Vagina (tissue), 2 donors: Measurements from ENCODE around the gene CCR7. TPM values are rescaled to one million over a fixed set of nuclear protein-coding genes. Genes with fewer than 3 reads are reported as not detected.

Experiments
- DNase-seq, 2 donors: peaks; one replicate each; pipeline ENCODE4 v3.0.0-alpha.2; 2017; ENCODE audit errors: extremely low spot score in 2 of 2
- H3K27ac ChIP-seq: fragments of 200-600 bp; sonication (generic); one replicate; pipeline ENCODE4 v1.5.1; 2019
- H3K27me3 ChIP-seq: fragments of 200-600 bp; sonication (generic); one replicate; pipeline ENCODE4 v1.5.1; 2019
- H3K36me3 ChIP-seq, 2 donors: fragments of 200-600 bp; sonication (generic); one replicate each; pipeline ENCODE4 v1.5.1; 2017 to 2019
- H3K4me1 ChIP-seq: fragments of 200-600 bp; sonication (generic); one replicate; pipeline ENCODE4 v1.5.1; 2019
- H3K4me3 ChIP-seq, 2 donors: fragments of 200-600 bp; sonication (generic); 1 replicate in 1 of 2; 2 replicates in 1 of 2; pipeline ENCODE4 v1.5.1; 2016 to 2019
- H3K9me3 ChIP-seq: fragments of 200-600 bp; sonication (generic); one replicate; pipeline ENCODE4 v1.5.1; 2019
- POLR2A ChIP-seq, 2 donors: fragments of 450-650 bp; IDR thresholded peaks; one replicate each; pipeline ENCODE4 v1.6.1; 2017; ENCODE audit warnings: antibody characterized with exemption in 2 of 2, mild to moderate bottlenecking in 2 of 2, moderate library complexity in 2 of 2
- POLR2AphosphoS5 ChIP-seq, 2 donors: sonication (generic); formaldehyde crosslinking; IDR thresholded peaks; one replicate each; pipeline ENCODE4 v1.9.0; 2017; ENCODE audit warnings: antibody characterized with exemption in 2 of 2, mild to moderate bottlenecking in 2 of 2, low read depth in 1 of 2; ENCODE audit not compliant: insufficient read depth in 1 of 2
- intact Hi-C: fragments of 100-400 bp; cut with DNase I; formaldehyde crosslinking; loops from one replicate; pipeline ENCODE4 v1.15.1; 2023
- total RNA-seq: library from RNA; depleted of rRNA; stranded (reverse); fragments of >200 nt; gene quantifications from one replicate; pipeline ENCODE4 v1.2.3, GENCODE V29; 2016
- TF ChIP-seq, protein P1 (sequence below), 3 experiments: fragments of 450-650 bp in 2 of 3; fragments of 200-600 bp in 1 of 3; sonication (generic) in 1 of 3; IDR thresholded peaks; one replicate each; pipeline ENCODE4 v1.5.1; 2017 to 2019; ENCODE audit warnings: antibody characterized with exemption in 3 of 3, mild to moderate bottlenecking in 2 of 3, moderate library complexity in 2 of 3

Gene CCR7
- total RNA-seq, 1 donor from 2014 or later = not detected

DNA sequence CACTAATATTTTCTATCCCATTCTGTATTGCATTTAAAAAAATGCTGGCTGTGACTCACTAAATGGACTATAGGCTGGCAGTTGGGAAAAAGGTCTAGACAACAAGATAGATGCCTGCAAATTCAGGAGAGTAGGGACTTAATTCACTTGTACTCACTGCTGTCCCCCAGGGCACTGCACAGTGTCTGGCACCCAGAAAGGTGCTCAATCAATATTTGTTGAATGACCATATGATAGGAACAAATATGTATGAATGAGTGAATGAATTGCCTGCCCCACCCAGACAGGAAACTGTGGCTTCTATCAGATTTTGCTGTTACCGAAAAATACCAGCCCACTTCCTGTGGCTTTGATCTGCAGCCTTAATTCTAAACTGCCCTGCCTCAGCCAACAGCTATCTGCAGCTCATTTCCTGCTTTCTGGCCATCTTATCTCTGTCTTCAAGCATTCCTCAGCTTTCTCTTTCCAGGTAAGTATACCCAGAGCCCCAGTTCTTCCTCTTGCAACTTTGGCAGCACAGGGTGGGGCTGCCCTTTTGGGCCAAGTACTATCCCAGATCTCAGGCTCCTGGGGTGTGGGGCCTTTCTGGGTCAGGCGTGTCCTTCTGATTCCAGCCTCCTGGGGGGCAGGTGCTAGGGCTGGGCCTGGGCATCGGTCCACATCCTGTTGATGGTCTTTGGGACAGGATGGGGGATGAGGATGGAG, 48.5 kb downstream of the CCR7 start:
- Histone ChIP-seq H3K9me3 (no peaks in the 10 kb centered on the region), H3K4me3 (no peak overlapping the region), H3K36me3 (no peaks in the 10 kb centered on the region), H3K27me3 (no peaks in the 10 kb centered on the region), H3K27ac (peak overlapping the region; percentile 84), H3K4me1 (peaks cover 65% of the 10 kb centered on the region)
- intact Hi-C loops = no loop called here
- DNase-seq = no peak
- TF ChIP-seq, protein P1, sequence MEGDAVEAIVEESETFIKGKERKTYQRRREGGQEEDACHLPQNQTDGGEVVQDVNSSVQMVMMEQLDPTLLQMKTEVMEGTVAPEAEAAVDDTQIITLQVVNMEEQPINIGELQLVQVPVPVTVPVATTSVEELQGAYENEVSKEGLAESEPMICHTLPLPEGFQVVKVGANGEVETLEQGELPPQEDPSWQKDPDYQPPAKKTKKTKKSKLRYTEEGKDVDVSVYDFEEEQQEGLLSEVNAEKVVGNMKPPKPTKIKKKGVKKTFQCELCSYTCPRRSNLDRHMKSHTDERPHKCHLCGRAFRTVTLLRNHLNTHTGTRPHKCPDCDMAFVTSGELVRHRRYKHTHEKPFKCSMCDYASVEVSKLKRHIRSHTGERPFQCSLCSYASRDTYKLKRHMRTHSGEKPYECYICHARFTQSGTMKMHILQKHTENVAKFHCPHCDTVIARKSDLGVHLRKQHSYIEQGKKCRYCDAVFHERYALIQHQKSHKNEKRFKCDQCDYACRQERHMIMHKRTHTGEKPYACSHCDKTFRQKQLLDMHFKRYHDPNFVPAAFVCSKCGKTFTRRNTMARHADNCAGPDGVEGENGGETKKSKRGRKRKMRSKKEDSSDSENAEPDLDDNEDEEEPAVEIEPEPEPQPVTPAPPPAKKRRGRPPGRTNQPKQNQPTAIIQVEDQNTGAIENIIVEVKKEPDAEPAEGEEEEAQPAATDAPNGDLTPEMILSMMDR (IDR thresholded peaks at IDR 0.05) = no peak
- TF ChIP-seq POLR2A (IDR thresholded peaks at IDR 0.05) = no peak
- TF ChIP-seq POLR2AphosphoS5 (IDR thresholded peaks at IDR 0.05; ENCODE audit: insufficient read depth in 1 of 2, low read depth in 1 of 2) = peak in 1 of 2 donors; percentile 9

DNA sequence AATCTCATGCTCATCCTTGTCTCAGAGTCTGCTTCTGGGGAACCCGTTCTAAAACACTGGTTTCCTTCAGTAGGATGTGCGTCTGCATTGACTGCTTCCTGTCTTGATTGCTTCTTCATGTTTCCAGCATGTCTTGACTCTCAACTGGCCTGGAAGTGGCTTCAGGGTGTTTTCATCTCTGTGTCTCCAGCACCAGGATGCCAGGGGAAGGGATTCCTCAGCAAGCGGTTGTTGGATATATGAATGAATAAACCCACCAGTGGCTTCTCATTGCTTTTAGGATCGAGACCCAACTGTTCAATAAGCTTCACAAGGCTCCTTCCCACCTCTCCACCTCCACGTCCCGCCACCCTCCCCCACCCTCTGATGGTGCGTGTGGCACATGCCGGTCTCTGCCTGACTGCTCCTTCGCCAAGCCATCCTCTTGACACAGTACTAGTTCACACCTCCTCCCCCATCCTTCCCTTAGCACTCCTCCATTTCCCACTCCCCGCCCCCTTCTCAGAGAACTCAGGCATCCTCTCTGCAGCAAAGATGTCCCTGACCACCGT, 49.7 kb downstream of the CCR7 start:
- TF ChIP-seq, protein P1 (IDR thresholded peaks at IDR 0.05) = no peak
- TF ChIP-seq POLR2A (IDR thresholded peaks at IDR 0.05) = no peak
- no peak for TF ChIP-seq POLR2AphosphoS5 (IDR thresholded peaks at IDR 0.05; ENCODE audit: insufficient read depth in 1 of 2, low read depth in 1 of 2)
- Histone ChIP-seq H3K4me1 (peaks cover 65% of the 10 kb centered on the region), H3K27ac (no peak overlapping the region), H3K27me3 (no peaks in the 10 kb centered on the region), H3K9me3 (no peaks in the 10 kb centered on the region), H3K4me3 (no peak overlapping the region), H3K36me3 (no peaks in the 10 kb centered on the region)
- no peak for DNase-seq
- intact Hi-C loops = no loop called here

DNA sequence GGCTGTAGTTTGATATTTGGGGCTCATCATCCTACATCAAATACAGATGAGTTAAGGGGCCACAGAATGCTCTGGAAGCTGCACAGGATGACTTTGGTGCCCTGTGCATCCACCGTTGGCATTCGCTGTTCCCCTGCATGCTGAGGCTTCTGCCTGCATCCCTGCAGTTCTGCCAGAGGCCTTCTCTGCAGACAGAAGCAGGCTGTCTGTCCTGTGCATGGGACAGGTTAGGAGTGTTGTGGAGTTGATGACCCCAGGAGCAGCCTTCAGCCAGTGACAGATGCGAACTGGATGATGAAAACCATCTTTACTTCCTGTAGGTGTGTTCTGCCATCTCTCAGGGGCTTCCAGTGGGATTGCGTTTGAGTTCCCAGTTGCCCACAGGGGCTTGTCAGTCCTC, 50.3 kb downstream of the CCR7 start:
- H3K4me3 ChIP-seq = no peak overlapping the region
- intact Hi-C loops = no loop called here
- H3K36me3 ChIP-seq = no peaks in the 10 kb centered on the region
- TF ChIP-seq, protein P1 (IDR thresholded peaks at IDR 0.05) = no peak
- TF ChIP-seq POLR2A (IDR thresholded peaks at IDR 0.05) = no peak
- no peak for TF ChIP-seq POLR2AphosphoS5 (IDR thresholded peaks at IDR 0.05; ENCODE audit: insufficient read depth in 1 of 2, low read depth in 1 of 2)
- H3K9me3 ChIP-seq = no peaks in the 10 kb centered on the region
- no peak for DNase-seq
- H3K4me1 ChIP-seq = peaks cover 69% of the 10 kb centered on the region
- no peaks in the 10 kb centered on the region for H3K27me3 ChIP-seq
- no peak overlapping the region for H3K27ac ChIP-seq

DNA sequence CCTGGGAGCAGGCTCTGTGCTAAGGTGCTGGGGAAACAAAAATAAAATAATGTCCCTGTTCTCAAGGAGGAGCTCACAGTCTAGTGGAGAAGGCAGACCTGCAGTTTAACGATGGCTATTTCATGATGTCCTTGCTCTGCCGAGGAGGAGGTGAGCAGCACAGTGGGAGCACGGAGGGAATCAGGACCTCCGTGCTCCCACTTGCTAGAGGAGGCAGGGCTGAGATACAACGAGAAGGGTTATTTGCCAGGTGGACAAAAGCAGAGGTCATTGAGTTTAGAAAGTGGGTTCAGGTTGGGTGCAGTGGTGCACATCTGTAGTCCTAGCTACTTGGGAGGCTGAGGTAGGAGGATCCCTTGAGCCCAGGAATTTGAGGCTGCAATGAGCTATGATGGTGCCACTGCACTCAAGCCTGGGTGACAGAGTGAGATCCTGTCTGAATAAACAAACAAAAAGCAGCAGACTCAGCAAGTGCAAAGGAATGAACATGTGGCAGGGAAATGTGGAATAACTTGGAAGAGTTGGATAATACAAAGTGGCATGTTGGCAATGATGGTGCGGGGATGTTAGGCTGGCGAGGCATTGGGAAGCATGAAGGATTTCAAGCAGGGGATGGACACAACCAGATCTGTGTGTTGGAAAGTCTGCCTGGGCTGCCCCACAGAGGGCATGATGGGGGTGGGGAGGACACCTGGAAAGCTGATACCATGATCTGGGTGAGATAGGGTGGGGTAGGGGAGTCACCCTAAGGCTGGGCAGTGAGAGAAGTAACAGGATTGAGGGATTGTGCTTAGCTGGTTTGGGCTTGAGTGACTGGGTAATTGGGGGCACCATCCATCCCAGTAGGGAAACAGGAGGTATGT, 51.0 kb downstream of the CCR7 start:
- no peaks in the 10 kb centered on the region for H3K27me3 ChIP-seq
- TF ChIP-seq POLR2AphosphoS5 (IDR thresholded peaks at IDR 0.05; ENCODE audit: insufficient read depth in 1 of 2, low read depth in 1 of 2) = no peak
- TF ChIP-seq, protein P1 (IDR thresholded peaks at IDR 0.05) = no peak
- no peak for TF ChIP-seq POLR2A (IDR thresholded peaks at IDR 0.05)
- intact Hi-C loops = no loop called here

More for the DNA sequence above, 51.0 kb downstream of the CCR7 start:
- no peaks in the 10 kb centered on the region for H3K36me3 ChIP-seq
- no peak overlapping the region for H3K27ac ChIP-seq
- H3K4me3 ChIP-seq = no peak overlapping the region
- no peaks in the 10 kb centered on the region for H3K9me3 ChIP-seq
- peaks cover 66% of the 10 kb centered on the region for H3K4me1 ChIP-seq
- no peak for DNase-seq
